OCI-LY1 (cell line): ENCODE measurements around the gene YIPF1.

Experiments
- CTCF ChIP-seq: fragments of 200-600 bp; sonication (generic), shearing (Covaris generic); IDR thresholded peaks from 2 replicates; pipeline ENCODE4 v1.5.1; 2017; ENCODE audit warnings: mild to moderate bottlenecking, antibody characterized with exemption, low read length, moderate library complexity, mixed read lengths
- EZH2 ChIP-seq: fragments of 200-600 bp; sonication (generic), shearing (Covaris generic); IDR thresholded peaks from 2 replicates; pipeline ENCODE4 v1.8.0; 2017; ENCODE audit warnings: borderline replicate concordance, mixed run types, mild to moderate bottlenecking, antibody characterized with exemption, low read length, moderate library complexity, mixed read lengths

- TF ChIP-seq CTCF (no peak), EZH2 (no peak)
Observed at GRCh38 chr1:53842347-53842746, 47.2 kb downstream of the YIPF1 start.
